ENCODE results near the gene NR1D2. TPM values are rescaled to one million over a fixed set of nuclear protein-coding genes. Genes with fewer than 3 reads are reported as not detected.

The NR1D2 gene
- total RNA-seq, 1 experiment from 2014 or later: 8.7 TPM

DNA sequence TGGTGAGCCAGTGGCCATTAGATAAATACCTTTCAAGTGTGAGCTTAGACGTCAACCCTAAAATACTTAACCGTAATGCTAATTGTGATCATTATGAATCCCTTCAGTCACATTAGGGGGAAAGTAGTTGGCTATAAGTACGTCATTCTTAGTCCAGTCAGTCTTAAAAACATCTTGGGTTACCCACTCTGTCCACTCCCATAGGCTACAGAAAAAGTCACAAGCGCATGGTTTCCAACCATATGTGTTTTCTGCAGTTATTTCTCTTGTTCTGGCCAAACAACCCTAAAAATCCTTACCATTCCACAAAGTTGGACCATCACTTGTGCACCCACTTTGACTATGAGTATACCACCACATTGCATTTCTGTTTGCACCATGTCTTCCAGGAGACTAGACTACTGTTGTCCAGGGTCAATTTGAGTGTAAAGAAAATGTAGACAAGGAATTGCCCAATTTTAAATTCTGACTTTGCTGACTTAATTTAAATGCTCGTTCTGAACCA lies 24.9 kb upstream of the NR1D2 start:
- Histone ChIP-seq H3K27me3 (replicated peaks; ENCODE audit: insufficient read depth, low read depth, low read length, poor library complexity) (no peaks in the 10 kb centered on the region), H3K4me3 (ENCODE audit: low read depth, low read length, poor library complexity, severe bottlenecking) (no peak overlapping the region), H3K9me3 (ENCODE audit: low read depth, low read length, poor library complexity, severe bottlenecking) (no peaks in the 10 kb centered on the region), H3K27ac (ENCODE audit: low read depth, low read length, poor library complexity, severe bottlenecking) (no peak overlapping the region), H3K36me3 (ENCODE audit: insufficient read depth, low read length, poor library complexity, severe bottlenecking) (peaks cover 38% of the 10 kb centered on the region), H3K4me1 (ENCODE audit: insufficient read depth, low read length, poor library complexity, severe bottlenecking) (peaks cover 6% of the 10 kb centered on the region)
- intact Hi-C loops (cut with micrococcal nuclease; ENCODE audit: unreplicated experiment): no loop called here
- DNase-seq (ENCODE audit: low spot score): no peak
- ChIA-PET POLR2A (ENCODE audit: low non-redundant PET) (no interaction called here), CTCF (no interaction called here)
- no TSS peak for BruUV-seq (replicated peaks)
- TF ChIP-seq EZH2 (IDR thresholded peaks at IDR 0.05; ENCODE audit: borderline replicate concordance, low read depth, low read length, poor library complexity, severe bottlenecking): no peak
- TF ChIP-seq, protein P1, sequence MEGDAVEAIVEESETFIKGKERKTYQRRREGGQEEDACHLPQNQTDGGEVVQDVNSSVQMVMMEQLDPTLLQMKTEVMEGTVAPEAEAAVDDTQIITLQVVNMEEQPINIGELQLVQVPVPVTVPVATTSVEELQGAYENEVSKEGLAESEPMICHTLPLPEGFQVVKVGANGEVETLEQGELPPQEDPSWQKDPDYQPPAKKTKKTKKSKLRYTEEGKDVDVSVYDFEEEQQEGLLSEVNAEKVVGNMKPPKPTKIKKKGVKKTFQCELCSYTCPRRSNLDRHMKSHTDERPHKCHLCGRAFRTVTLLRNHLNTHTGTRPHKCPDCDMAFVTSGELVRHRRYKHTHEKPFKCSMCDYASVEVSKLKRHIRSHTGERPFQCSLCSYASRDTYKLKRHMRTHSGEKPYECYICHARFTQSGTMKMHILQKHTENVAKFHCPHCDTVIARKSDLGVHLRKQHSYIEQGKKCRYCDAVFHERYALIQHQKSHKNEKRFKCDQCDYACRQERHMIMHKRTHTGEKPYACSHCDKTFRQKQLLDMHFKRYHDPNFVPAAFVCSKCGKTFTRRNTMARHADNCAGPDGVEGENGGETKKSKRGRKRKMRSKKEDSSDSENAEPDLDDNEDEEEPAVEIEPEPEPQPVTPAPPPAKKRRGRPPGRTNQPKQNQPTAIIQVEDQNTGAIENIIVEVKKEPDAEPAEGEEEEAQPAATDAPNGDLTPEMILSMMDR (conservative IDR thresholded peaks at IDR 0.05; ENCODE audit: low read depth, low read length): no peak

DNA sequence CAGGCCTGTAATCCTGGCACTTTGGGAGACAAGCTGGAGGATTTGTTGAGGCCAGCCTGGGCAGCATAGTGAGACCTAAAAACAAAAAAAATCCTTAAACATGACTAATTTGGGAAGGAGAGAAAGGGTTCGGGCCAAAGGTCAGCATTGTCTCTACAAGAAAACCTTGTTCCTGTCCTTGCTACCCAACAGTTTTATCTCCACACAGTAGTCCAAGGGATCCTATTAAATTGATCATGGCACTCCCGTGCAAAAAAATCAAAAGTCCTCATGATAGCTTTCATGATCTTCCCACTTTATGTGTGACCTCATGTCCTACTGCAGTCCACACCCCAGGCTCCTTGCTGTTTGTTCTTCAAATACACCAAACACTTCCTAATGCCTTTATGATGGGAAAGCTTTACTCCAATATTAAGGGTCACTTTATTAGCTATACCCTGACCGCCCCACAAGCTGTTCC lies 24.0 kb upstream of the NR1D2 start:
- Histone ChIP-seq H3K4me3 (ENCODE audit: low read depth, low read length, poor library complexity, severe bottlenecking) (no peak overlapping the region), H3K9me3 (ENCODE audit: low read depth, low read length, poor library complexity, severe bottlenecking) (no peaks in the 10 kb centered on the region), H3K4me1 (ENCODE audit: insufficient read depth, low read length, poor library complexity, severe bottlenecking) (peaks cover 6% of the 10 kb centered on the region), H3K27me3 (replicated peaks; ENCODE audit: insufficient read depth, low read depth, low read length, poor library complexity) (no peaks in the 10 kb centered on the region), H3K27ac (ENCODE audit: low read depth, low read length, poor library complexity, severe bottlenecking) (no peak overlapping the region), H3K36me3 (ENCODE audit: insufficient read depth, low read length, poor library complexity, severe bottlenecking) (peaks cover 38% of the 10 kb centered on the region)
- ChIA-PET CTCF (no interaction called here), POLR2A (ENCODE audit: low non-redundant PET) (interaction anchor here (0.6 kb wide), 1 partner anchor 224 kb away, joined by 12 read pairs; no protein-coding TSS in a partner anchor)
- no TSS peak for BruUV-seq (replicated peaks)
- intact Hi-C loops (cut with micrococcal nuclease; ENCODE audit: unreplicated experiment): no loop called here
- DNase-seq (ENCODE audit: low spot score): peak; percentile 6
- TF ChIP-seq, protein P1 (conservative IDR thresholded peaks at IDR 0.05; ENCODE audit: low read depth, low read length): no peak

DNA sequence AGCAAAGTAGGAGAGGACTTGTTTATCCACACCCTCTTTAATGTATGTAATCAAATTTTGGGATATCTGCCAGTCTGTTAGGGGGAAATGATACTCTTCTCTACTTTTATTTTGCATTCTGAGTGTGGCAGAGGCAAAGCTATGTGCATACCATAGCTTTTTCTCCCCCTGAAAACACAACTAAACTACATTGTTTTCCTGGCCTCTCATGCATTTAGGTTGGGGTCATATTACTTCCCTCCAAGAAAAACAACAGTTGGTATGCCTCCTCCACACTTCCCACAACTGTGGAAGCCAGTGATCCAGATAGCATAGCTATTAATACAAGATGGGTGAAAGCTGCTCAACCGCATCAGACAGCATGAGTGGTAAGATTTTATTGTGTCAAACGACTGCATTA lies 21.3 kb upstream of the NR1D2 start:
- POLR2A ChIA-PET (ENCODE audit: low non-redundant PET): no interaction called here
- CTCF ChIA-PET: no interaction called here
- Histone ChIP-seq H3K27ac (ENCODE audit: low read depth, low read length, poor library complexity, severe bottlenecking) (no peak overlapping the region), H3K36me3 (ENCODE audit: insufficient read depth, low read length, poor library complexity, severe bottlenecking) (peaks cover 26% of the 10 kb centered on the region), H3K4me3 (ENCODE audit: low read depth, low read length, poor library complexity, severe bottlenecking) (no peak overlapping the region), H3K27me3 (replicated peaks; ENCODE audit: insufficient read depth, low read depth, low read length, poor library complexity) (no peaks in the 10 kb centered on the region), H3K4me1 (ENCODE audit: insufficient read depth, low read length, poor library complexity, severe bottlenecking) (peaks cover 3% of the 10 kb centered on the region), H3K9me3 (ENCODE audit: low read depth, low read length, poor library complexity, severe bottlenecking) (no peaks in the 10 kb centered on the region)
- DNase-seq (ENCODE audit: low spot score): no peak
- intact Hi-C loops (cut with micrococcal nuclease; ENCODE audit: unreplicated experiment): loop anchor here (2.0 kb wide), 1 partner anchor 21 kb away; the partner anchor contains the start of gene NR1D2
- TF ChIP-seq EZH2 (IDR thresholded peaks at IDR 0.05; ENCODE audit: borderline replicate concordance, low read depth, low read length, poor library complexity, severe bottlenecking): no peak
- TF ChIP-seq, protein P1 (conservative IDR thresholded peaks at IDR 0.05; ENCODE audit: low read depth, low read length): no peak
- BruUV-seq (replicated peaks): no TSS peak

Data from A673 (cell line).